T-cell (primary cell): ENCODE results near the gene H6PD. TPM values are rescaled to one million over a fixed set of nuclear protein-coding genes. Genes with fewer than 3 reads are reported as not detected.

ENCODE experiments used
- ATAC-seq, 4 experiments: fragments of 200-7000 bp in 3 of 4; fragments of 150-1000 bp in 1 of 4; cut with Tn5 transposase; replicated peaks in 1 of 4; 1 replicate in 3 of 4; 2 replicates in 1 of 4; pipeline ENCODE4 v1.10.0; 2021; ENCODE audit warnings: moderate library complexity in 3 of 4, mild to moderate bottlenecking in 2 of 4, moderate number of reproducible peaks in 1 of 4
- CTCF ChIA-PET, 2 donors: fragments of 300-600 bp; sonication (Branson Sonifier 250); formaldehyde crosslinking; loops; one replicate each; lab custom pipeline; 2022; ENCODE audit warnings: antibody characterized with exemption in 2 of 2; lab: Charles Lee
- POLR2A ChIA-PET, 2 donors: fragments of 300-600 bp; sonication (Branson Sonifier 250); formaldehyde crosslinking; loops; one replicate each; lab custom pipeline; 2022; ENCODE audit warnings: antibody characterized with exemption in 2 of 2; lab: Charles Lee
- DNase-seq, 35 experiments: peaks; one replicate each; pipeline versions ENCODE4 v3.0.0 to v3.0.0-alpha.2; 2013 to 2023
- H3K27ac ChIP-seq: one replicate; pipeline ENCODE4 v1.5.1; 2013; ENCODE audit warnings: low read length
- H3K27me3 ChIP-seq, 2 experiments: replicated peaks in 1 of 2; 1 replicate in 1 of 2; 2 replicates in 1 of 2; pipeline versions ENCODE4 v1.6.1 to v1.7.0; 2013; ENCODE audit warnings: low read length in 1 of 2, mixed read lengths in 1 of 2; ENCODE audit not compliant: control insufficient read depth in 2 of 2, insufficient read depth in 2 of 2; ENCODE audit errors: extremely low read depth in 1 of 2
- H3K36me3 ChIP-seq, 2 donors: 1 replicate in 1 of 2; 2 replicates in 1 of 2; pipeline versions ENCODE4 v1.6.1 to v1.7.0; 2013; ENCODE audit warnings: low read length in 1 of 2; ENCODE audit not compliant: control insufficient read depth in 2 of 2, insufficient read depth in 1 of 2; ENCODE audit errors: extremely low read depth in 1 of 2
- H3K4me1 ChIP-seq, 2 experiments: 1 replicate in 1 of 2; 2 replicates in 1 of 2; pipeline versions ENCODE4 v1.6.1 to v1.7.0; 2013; ENCODE audit warnings: low read length in 2 of 2, mixed read lengths in 1 of 2; ENCODE audit not compliant: insufficient read depth in 2 of 2, control insufficient read depth in 1 of 2; ENCODE audit errors: extremely low read depth in 1 of 2
- H3K4me3 ChIP-seq, 2 donors: 1 replicate in 1 of 2; 2 replicates in 1 of 2; pipeline versions ENCODE4 v1.5.1 to v1.7.0; 2013; ENCODE audit warnings: mild to moderate bottlenecking in 2 of 2, low read length in 1 of 2, moderate library complexity in 1 of 2; ENCODE audit not compliant: control insufficient read depth in 1 of 2; ENCODE audit errors: extremely low read depth in 1 of 2
- H3K9me3 ChIP-seq: 2 replicates; pipeline ENCODE4 v1.7.0; 2013
- H3K27ac Mint-ChIP-seq, 2 donors: one replicate each; pipeline ENCODE4 v1.8.0; 2020 to 2021; ENCODE audit warnings: mild to moderate bottlenecking in 2 of 2, mixed read lengths in 2 of 2
- H3K27me3 Mint-ChIP-seq, 2 donors: one replicate each; pipeline ENCODE4 v1.8.0; 2021 to 2022; ENCODE audit warnings: mixed read lengths in 2 of 2
- H3K36me3 Mint-ChIP-seq: one replicate; pipeline ENCODE4 v1.8.0; 2021; ENCODE audit warnings: mixed read lengths
- H3K4me1 Mint-ChIP-seq, 3 donors: one replicate each; pipeline ENCODE4 v1.8.0; 2020 to 2022; ENCODE audit warnings: mixed read lengths in 3 of 3, mild to moderate bottlenecking in 1 of 3
- H3K4me3 Mint-ChIP-seq, 3 donors: one replicate each; pipeline ENCODE4 v1.8.0; 2020 to 2022; ENCODE audit warnings: mild to moderate bottlenecking in 3 of 3, mixed read lengths in 3 of 3, moderate library complexity in 3 of 3
- H3K9me3 Mint-ChIP-seq, 3 donors: one replicate each; pipeline ENCODE4 v1.8.0; 2020 to 2022; ENCODE audit warnings: mixed read lengths in 3 of 3
- WGBS: methylation state at CpG from one replicate; pipeline ENCODE4 v1.1.5; 2013; ENCODE audit warnings: missing lambda C conversion rate; ENCODE audit not compliant: insufficient coverage; 5-methylcytosine and 5-hydroxymethylcytosine counted together
- total RNA-seq, 35 experiments: library from RNA in 6 of 35; stranded (reverse) in 6 of 35; fragments of 120-200 nt in 1 of 35; gene quantifications; one replicate each; pipeline versions ENCODE4 v1.2.1 to v1.2.4 and lab custom pipeline; 2013 to 2026

Gene H6PD
- total RNA-seq, 5 donors from 2014 or later (not counting 1 experiment from before 2014, with no cell fraction given): 17.6 to 26.5 (median 23.9) TPM

DNA sequence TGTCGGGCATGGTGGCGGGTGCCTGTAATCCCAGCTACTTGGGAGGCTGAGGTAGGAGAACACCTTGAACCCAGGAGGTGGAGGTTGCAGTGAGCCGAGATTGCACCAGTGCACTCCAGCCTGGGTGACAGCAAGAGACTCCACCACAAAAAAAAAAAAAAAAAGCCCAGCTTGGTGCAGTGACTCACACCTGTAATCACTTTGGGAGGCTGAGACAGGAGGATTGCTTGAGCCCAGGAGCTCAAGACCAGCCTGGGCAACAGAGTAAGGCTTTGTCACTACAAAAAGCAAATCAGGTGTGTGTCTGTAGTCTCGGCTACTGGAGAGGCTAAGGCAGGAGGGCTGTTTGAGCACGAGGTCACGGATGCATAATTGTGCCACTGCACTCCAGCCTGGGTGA, 5.0 kb upstream of the H6PD start:
- Mint-ChIP-seq H3K4me3 (no peak overlapping the region), H3K27me3 (no peaks in the 10 kb centered on the region), H3K27ac (no peak overlapping the region), H3K36me3 (no peaks in the 10 kb centered on the region), H3K4me1 (peaks cover 4 to 5% (median 4%) of the 10 kb centered on the region in 3 donors), H3K9me3 (no peaks in the 10 kb centered on the region)
- no peak for DNase-seq
- CTCF ChIA-PET: no interaction called here
- H3K9me3 ChIP-seq: no peaks in the 10 kb centered on the region
- H3K27me3 ChIP-seq: peaks cover 0 to 20% of the 10 kb centered on the region in 2 experiments
- H3K4me3 ChIP-seq: no peak overlapping the region
- 83% methylated on average over 1 of the region's 6 CpGs for WGBS
- POLR2A ChIA-PET: interaction anchor here in 1 of 2 donors (0.7 kb wide), 1 partner anchor 199 kb away, joined by 9 read pairs; no protein-coding TSS in a partner anchor
- peaks cover 0 to 6% of the 10 kb centered on the region in 2 experiments for H3K4me1 ChIP-seq
- no peak for ATAC-seq
- no peak overlapping the region for H3K27ac ChIP-seq
- H3K36me3 ChIP-seq: no peaks in the 10 kb centered on the region

DNA sequence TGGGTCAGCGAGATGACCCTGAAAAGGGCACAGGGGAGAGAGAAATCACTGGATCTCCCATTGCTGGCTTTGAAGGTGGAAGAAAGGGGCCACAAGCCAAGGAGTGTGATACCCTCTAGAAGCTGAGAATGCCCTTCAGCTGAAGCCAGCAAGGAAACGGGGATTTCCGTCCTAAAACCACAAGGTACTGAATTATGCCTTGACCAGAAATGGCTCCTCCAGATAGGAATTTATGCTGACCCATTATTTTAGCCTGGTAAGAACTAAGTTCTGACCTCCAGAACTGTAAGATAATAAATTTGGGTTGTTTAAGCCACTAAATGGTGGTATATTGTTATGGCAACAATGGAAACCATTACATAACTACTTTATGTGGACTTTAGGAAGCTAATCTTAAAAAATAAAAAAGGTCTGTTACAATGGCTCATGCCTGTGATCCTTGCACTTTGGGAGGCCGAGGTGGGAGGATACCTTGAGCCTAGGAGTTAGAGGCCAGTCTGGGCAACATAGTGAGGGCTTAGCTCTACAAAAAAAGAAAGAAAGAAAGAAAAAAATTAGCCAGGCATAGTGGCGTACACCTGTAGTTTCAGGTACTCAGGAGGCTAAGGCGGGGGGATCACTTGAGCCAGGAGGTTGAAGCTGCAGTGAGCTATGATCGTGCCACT, 3.6 kb upstream of the H6PD start:
- ATAC-seq (no peak), DNase-seq (no peak)
- Mint-ChIP-seq H3K27me3 (no peaks in the 10 kb centered on the region), H3K4me1 (peaks cover 5 to 9% (median 9%) of the 10 kb centered on the region in 3 donors), H3K27ac (peak overlapping the region in 1 of 2 donors; percentile 52), H3K4me3 (no peak overlapping the region), H3K36me3 (no peaks in the 10 kb centered on the region), H3K9me3 (no peaks in the 10 kb centered on the region)
- CTCF ChIA-PET: interaction anchor here (0.6 to 0.7 kb wide), 2 partner anchors 59 to 200 kb away, joined by 3 to 10 read pairs; no protein-coding TSS in a partner anchor
- no peak overlapping the region for H3K27ac ChIP-seq
- WGBS: 59% methylated on average over 5 of the region's 7 CpGs
- POLR2A ChIA-PET: no interaction called here
- H3K4me3 ChIP-seq: no peak overlapping the region
- peaks cover 3 to 16% of the 10 kb centered on the region in 2 experiments for H3K4me1 ChIP-seq
- peaks cover 0 to 8% of the 10 kb centered on the region in 2 experiments for H3K27me3 ChIP-seq
- H3K9me3 ChIP-seq: no peaks in the 10 kb centered on the region
- H3K36me3 ChIP-seq: no peaks in the 10 kb centered on the region

DNA sequence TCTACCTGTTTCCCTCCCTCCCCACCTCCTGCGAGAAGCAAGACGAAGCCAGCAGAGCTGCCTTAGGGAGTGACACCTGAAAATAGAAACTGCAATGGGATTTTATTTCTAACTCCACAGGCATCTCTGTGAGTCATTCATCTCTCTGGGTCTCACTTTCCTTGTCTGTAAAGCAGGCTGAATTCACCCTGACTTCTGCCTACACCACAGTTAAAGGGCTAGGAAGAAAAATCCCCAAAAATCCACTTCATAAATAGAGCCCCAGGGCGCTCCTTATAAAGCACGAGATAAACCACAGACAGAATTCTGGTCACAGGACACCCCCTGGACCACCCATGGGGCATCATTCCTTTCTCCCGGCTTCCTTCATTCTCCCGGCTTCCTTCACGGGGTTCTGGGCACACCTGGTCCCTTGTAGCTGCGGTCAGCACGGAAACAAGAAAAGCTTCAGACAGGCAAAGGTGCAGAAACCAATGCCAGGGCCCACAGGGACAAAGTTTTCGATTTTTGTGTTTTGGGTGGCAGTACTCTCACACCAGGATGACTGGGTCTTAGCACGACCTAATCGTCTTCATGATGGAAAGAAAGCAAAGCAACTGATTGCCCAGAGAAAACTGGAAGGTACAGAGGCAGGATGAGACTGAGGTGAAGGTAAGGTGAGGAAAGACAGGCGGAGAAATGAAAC, 2.8 kb upstream of the H6PD start:
- no peak overlapping the region for H3K27ac ChIP-seq
- ATAC-seq (no peak), DNase-seq (no peak)
- no peaks in the 10 kb centered on the region for H3K9me3 ChIP-seq
- H3K27ac Mint-ChIP-seq: no peak overlapping the region
- H3K4me3 Mint-ChIP-seq: no peak overlapping the region
- peaks cover 0 to 5% of the 10 kb centered on the region in 2 experiments for H3K27me3 ChIP-seq
- WGBS: 69% methylated on average over 12 of the region's 13 CpGs
- no peaks in the 10 kb centered on the region for H3K27me3 Mint-ChIP-seq
- no peaks in the 10 kb centered on the region for H3K9me3 Mint-ChIP-seq
- POLR2A ChIA-PET: no interaction called here
- peaks cover 9 to 13% (median 12%) of the 10 kb centered on the region in 3 donors for H3K4me1 Mint-ChIP-seq
- H3K36me3 ChIP-seq: no peaks in the 10 kb centered on the region
- no peaks in the 10 kb centered on the region for H3K36me3 Mint-ChIP-seq
- CTCF ChIA-PET: interaction anchor here (0.6 kb wide), 2 partner anchors 14 to 199 kb away, joined by 4 to 10 read pairs; no protein-coding TSS in a partner anchor
- peaks cover 3 to 21% of the 10 kb centered on the region in 2 experiments for H3K4me1 ChIP-seq
- no peak overlapping the region for H3K4me3 ChIP-seq

DNA sequence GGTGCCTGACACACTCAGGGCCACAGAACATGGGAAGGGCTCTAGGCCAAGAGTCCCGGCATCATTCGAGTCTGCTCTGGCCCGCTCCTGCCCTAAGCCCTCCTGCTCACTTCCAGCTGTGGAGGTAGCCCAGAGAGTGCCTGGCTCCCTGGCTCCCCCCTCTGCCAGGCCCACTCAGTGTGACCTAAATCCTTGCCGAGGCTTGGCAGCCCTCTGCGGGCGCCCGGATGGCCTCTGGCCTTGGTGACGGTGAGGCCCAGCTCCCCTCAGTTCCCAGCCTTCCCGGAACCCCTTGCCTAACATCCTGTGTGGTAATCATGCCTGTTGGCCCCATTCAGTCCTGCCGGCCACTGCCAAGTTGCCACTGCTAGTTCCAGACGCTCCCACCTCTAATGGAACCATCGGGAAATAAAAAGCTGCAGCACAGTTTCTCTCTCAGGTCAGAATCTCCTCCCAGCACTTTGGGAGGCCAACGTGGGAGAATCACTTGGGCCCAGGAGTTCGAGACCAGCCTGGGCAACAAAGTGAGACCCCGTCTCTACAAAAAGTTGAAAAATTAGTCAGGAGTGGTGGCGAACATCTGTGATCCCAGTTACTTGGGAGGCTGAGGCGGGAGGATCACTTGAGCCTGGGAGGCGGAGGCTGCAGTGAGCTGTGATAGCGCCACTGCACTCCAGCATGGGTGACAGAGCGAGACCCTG, 1.2 kb upstream of the H6PD start:
- Histone ChIP-seq H3K36me3 (no peaks in the 10 kb centered on the region), H3K27ac (no peak overlapping the region), H3K27me3 (no peaks in the 10 kb centered on the region), H3K4me1 (peaks cover 3 to 21% of the 10 kb centered on the region in 2 experiments), H3K4me3 (no peak overlapping the region), H3K9me3 (no peaks in the 10 kb centered on the region)
- no peaks in the 10 kb centered on the region for H3K36me3 Mint-ChIP-seq
- DNase-seq: no peak
- H3K27me3 Mint-ChIP-seq: no peaks in the 10 kb centered on the region
- ATAC-seq: no peak
- POLR2A ChIA-PET: interaction anchor here in 1 of 2 donors (0.7 kb wide), 2 partner anchors 13 to 502 kb away, joined by 6 to 11 read pairs; no protein-coding TSS in a partner anchor
- H3K4me3 Mint-ChIP-seq: peak overlapping the region; percentile 91 to 96 (median 92)
- H3K9me3 Mint-ChIP-seq: no peaks in the 10 kb centered on the region
- H3K27ac Mint-ChIP-seq: peak overlapping the region in 1 of 2 donors; percentile 23
- peaks cover 20 to 26% (median 25%) of the 10 kb centered on the region in 3 donors for H3K4me1 Mint-ChIP-seq
- CTCF ChIA-PET: interaction anchor here in 1 of 2 donors (0.6 kb wide), 1 partner anchor 438 kb away, joined by 5 read pairs; no protein-coding TSS in a partner anchor
- WGBS: 95% methylated on average over 15 of the region's 20 CpGs

DNA sequence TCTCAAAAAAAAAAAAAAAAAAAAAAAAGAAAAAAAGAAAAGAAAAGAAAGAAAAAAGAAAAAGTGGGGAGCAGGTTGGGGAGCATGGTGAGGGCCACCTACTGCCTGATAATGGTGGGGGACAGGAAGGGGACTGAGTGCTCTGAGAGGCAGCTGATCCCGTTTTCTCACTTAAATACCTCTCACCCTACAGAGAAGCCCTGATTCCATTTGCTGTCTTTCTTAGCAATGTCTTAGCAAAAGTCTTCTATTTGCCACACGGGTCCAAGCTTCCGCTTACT, 692 bp upstream of the H6PD start:
- Histone ChIP-seq H3K4me3 (peak overlapping the region; percentile 71 to 74), H3K27me3 (no peaks in the 10 kb centered on the region), H3K4me1 (peaks cover 3 to 21% of the 10 kb centered on the region in 2 experiments), H3K27ac (peak overlapping the region; percentile 73), H3K9me3 (no peaks in the 10 kb centered on the region), H3K36me3 (no peaks in the 10 kb centered on the region)
- no peaks in the 10 kb centered on the region for H3K36me3 Mint-ChIP-seq
- WGBS: no CpG with 5 or more reads among the region's 3 CpGs
- ATAC-seq (no peak), DNase-seq (no peak)
- CTCF ChIA-PET: interaction anchor here in 1 of 2 donors (0.6 kb wide), 1 partner anchor 438 kb away, joined by 5 read pairs; no protein-coding TSS in a partner anchor
- H3K4me3 Mint-ChIP-seq: peak overlapping the region; percentile 91 to 96 (median 92)
- peaks cover 25 to 30% (median 30%) of the 10 kb centered on the region in 3 donors for H3K4me1 Mint-ChIP-seq
- POLR2A ChIA-PET: interaction anchor here in 1 of 2 donors (0.7 kb wide), 2 partner anchors 13 to 502 kb away, joined by 6 to 11 read pairs; no protein-coding TSS in a partner anchor
- peak overlapping the region; percentile 96 to 97 for H3K27ac Mint-ChIP-seq
- H3K9me3 Mint-ChIP-seq: no peaks in the 10 kb centered on the region
- no peaks in the 10 kb centered on the region for H3K27me3 Mint-ChIP-seq

DNA sequence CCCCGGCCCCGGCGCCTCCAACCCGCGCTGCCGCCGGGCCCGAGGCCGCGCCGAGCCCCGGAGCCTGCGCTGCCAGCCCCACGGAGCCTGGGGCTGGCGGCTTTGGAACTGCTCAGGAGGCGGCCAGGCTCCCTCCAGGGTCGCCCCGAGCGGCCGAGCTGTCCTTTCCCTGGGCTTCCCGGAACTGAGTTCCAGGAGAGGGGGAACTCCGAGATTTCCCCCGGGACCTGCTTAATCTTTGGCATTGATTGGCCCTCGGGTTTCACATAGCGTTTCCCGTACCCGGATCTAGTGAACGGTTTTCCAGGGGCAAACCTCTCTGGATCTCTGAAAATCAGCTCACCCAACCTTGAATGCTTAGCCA, 504 bp downstream of the H6PD start:
- Histone ChIP-seq H3K36me3 (no peaks in the 10 kb centered on the region), H3K4me3 (peak overlapping the region; percentile 51 to 65), H3K9me3 (no peaks in the 10 kb centered on the region), H3K27ac (peak overlapping the region; percentile 42), H3K27me3 (no peaks in the 10 kb centered on the region), H3K4me1 (peaks cover 11 to 33% of the 10 kb centered on the region in 2 experiments)
- Mint-ChIP-seq H3K4me1 (peaks cover 37 to 42% (median 42%) of the 10 kb centered on the region in 3 donors), H3K27me3 (no peaks in the 10 kb centered on the region), H3K36me3 (no peaks in the 10 kb centered on the region), H3K27ac (peak overlapping the region; percentile 84 to 89), H3K4me3 (peak overlapping the region; percentile 83 to 92 (median 84)), H3K9me3 (no peaks in the 10 kb centered on the region)
- no peak for ATAC-seq
- DNase-seq: no peak
- POLR2A ChIA-PET: no interaction called here
- CTCF ChIA-PET: interaction anchor here in 1 of 2 donors (1.0 kb wide), 1 partner anchor 191 kb away, joined by 3 read pairs; no protein-coding TSS in a partner anchor
- under 1% methylated on average over 28 of the region's 28 CpGs for WGBS
